ENCODE measurements around the gene NUDT3. TPM values are rescaled to one million over a fixed set of nuclear protein-coding genes. Genes with fewer than 3 reads are reported as not detected.
A peak's percentile ranks its signal among the peaks of the same experiment; 100 is the strongest.

NUDT3 gene
- total RNA-seq, 1 donor from 2014 or later, result 16.7 TPM

DNA sequence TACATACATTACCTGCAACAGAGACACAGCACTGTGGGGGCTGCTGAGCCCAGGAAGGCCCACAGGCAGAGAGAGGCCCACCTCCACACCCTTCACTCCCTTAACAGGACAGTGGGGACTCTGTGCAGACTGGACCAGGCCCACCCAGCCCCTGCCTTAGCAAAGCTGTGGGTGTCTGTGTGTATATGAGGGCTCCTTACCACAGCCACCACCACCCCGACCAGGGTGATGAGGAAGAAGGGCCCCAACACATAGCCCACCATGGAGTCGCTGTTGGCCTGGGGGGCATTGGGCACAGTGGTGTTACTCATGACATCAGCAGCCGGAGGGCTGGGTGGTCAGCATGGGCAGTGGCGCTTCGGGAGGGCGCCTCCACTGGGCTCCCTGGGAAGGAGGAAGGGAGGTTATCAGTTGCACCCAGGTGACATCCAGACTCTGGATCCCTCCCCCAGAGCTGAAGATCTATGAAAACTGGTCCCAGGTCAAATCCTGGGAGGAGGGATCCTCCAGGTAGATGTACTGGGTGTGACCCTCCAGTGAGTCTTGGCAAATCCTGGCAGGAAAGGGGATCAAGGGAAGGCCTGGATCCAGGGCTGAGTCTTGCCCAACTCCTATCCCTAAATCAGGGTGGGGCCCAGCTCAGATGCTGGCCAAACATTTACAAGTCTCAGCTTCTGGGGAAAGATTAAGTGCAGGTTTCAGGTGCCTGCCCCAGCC lies 144.8 kb downstream of the NUDT3 start:
- TF ChIP-seq, protein P1, sequence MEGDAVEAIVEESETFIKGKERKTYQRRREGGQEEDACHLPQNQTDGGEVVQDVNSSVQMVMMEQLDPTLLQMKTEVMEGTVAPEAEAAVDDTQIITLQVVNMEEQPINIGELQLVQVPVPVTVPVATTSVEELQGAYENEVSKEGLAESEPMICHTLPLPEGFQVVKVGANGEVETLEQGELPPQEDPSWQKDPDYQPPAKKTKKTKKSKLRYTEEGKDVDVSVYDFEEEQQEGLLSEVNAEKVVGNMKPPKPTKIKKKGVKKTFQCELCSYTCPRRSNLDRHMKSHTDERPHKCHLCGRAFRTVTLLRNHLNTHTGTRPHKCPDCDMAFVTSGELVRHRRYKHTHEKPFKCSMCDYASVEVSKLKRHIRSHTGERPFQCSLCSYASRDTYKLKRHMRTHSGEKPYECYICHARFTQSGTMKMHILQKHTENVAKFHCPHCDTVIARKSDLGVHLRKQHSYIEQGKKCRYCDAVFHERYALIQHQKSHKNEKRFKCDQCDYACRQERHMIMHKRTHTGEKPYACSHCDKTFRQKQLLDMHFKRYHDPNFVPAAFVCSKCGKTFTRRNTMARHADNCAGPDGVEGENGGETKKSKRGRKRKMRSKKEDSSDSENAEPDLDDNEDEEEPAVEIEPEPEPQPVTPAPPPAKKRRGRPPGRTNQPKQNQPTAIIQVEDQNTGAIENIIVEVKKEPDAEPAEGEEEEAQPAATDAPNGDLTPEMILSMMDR (IDR thresholded peaks at IDR 0.05; ENCODE audit: insufficient read depth, low read depth, low read length), result no peak
- FAIRE-seq (no peak), DNase-seq (ENCODE audit: low read depth) (no peak)
- Histone ChIP-seq H3K9ac (ENCODE audit: low read length) (peak overlapping the region; percentile 88), H3K36me3 (ENCODE audit: insufficient read depth, low read length) (peaks cover 4% of the 10 kb centered on the region), H3K27me3 (ENCODE audit: insufficient read depth, low read length) (no peaks in the 10 kb centered on the region), H3K4me2 (ENCODE audit: low read length) (peak overlapping the region; percentile 97), H3K9me3 (ENCODE audit: insufficient read depth, low read depth, low read length) (no peaks in the 10 kb centered on the region), H3K4me1 (ENCODE audit: insufficient read depth, low read length) (peaks cover 40% of the 10 kb centered on the region), H3K27ac (ENCODE audit: low read depth, low read length) (no peak overlapping the region), H4K20me1 (ENCODE audit: insufficient read depth, low read length) (peaks cover 2% of the 10 kb centered on the region), H3K4me3 (ENCODE audit: insufficient read depth, low read depth, low read length) (peak overlapping the region; percentile 83), H3K79me2 (ENCODE audit: insufficient read depth, low read length) (peaks cover 18% of the 10 kb centered on the region), H2AFZ (ENCODE audit: low read depth, low read length) (no peak overlapping the region)
- peaks cover 2% of the 10 kb centered on the region for H3K36me3 Mint-ChIP-seq (ENCODE audit: low read depth, unreplicated experiment)
- no peaks in the 10 kb centered on the region for H3K27me3 Mint-ChIP-seq (ENCODE audit: low read depth, unreplicated experiment)
- peaks cover 23% of the 10 kb centered on the region for H3K4me1 Mint-ChIP-seq (ENCODE audit: low read depth, unreplicated experiment)
- peak overlapping the region; percentile 66 for H3K27ac Mint-ChIP-seq (ENCODE audit: unreplicated experiment)
- peak overlapping the region; percentile 96 for H3K4me3 Mint-ChIP-seq (ENCODE audit: unreplicated experiment)
- H3K9me3 Mint-ChIP-seq (ENCODE audit: unreplicated experiment), result peaks cover 1% of the 10 kb centered on the region

DNA sequence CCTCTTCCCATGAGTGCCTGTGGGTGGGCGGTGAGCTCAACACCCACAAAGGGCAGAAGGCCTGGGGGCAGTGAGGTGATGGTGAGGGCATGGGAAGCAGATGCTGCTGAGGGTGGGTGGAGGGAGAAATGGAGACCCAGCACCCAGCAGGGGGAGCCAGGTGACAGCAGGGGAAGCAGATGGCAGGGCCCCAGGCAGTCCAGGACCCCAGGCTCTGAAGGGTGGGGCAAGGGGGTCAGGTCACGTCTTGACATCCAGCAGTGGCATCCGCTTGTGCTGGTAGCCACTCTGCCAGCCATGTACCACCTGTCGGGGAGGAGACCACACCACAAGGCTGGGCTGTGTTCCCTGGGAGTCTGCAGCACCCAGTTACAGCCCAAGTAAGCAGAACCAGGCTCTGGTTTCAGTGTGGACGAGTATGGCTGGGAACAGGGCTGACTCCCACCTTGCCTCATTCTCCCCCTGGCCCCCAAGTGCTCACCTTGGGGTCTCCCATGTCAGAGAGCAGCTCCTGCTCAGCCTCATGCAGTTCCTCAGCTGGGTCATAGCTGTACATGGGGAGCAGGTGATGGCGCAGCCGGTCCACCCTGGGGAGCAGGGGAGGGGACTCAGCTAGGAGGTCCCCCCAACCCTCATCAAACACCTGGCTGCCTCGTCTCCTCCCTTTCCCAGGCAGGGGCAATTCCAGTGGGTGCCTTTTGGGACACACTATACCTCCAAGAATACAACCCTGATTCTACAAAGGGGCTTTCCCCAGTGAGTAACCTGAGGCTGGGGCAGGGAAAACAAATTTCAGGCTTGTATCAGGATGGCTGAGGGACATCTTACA lies 145.7 kb downstream of the NUDT3 start:
- Histone ChIP-seq H4K20me1 (ENCODE audit: insufficient read depth, low read length) (peaks cover 7% of the 10 kb centered on the region), H3K4me3 (ENCODE audit: insufficient read depth, low read depth, low read length) (no peak overlapping the region), H3K9me3 (ENCODE audit: insufficient read depth, low read depth, low read length) (no peaks in the 10 kb centered on the region), H3K36me3 (ENCODE audit: insufficient read depth, low read length) (peaks cover 11% of the 10 kb centered on the region), H3K27ac (ENCODE audit: low read depth, low read length) (peak overlapping the region; percentile 48), H3K4me1 (ENCODE audit: insufficient read depth, low read length) (peaks cover 47% of the 10 kb centered on the region), H3K79me2 (ENCODE audit: insufficient read depth, low read length) (peaks cover 24% of the 10 kb centered on the region), H2AFZ (ENCODE audit: low read depth, low read length) (no peak overlapping the region), H3K27me3 (ENCODE audit: insufficient read depth, low read length) (no peaks in the 10 kb centered on the region), H3K4me2 (ENCODE audit: low read length) (peak overlapping the region; percentile 36), H3K9ac (ENCODE audit: low read length) (peak overlapping the region; percentile 24)
- TF ChIP-seq EZH2 (IDR thresholded peaks at IDR 0.05; ENCODE audit: insufficient read depth, low read length), result no peak
- TF ChIP-seq, protein P1 (IDR thresholded peaks at IDR 0.05; ENCODE audit: insufficient read depth, low read depth, low read length), result peak; percentile 39
- no peak for FAIRE-seq
- Mint-ChIP-seq H3K4me3 (ENCODE audit: unreplicated experiment) (peak overlapping the region; percentile 45), H3K27me3 (ENCODE audit: low read depth, unreplicated experiment) (no peaks in the 10 kb centered on the region), H3K27ac (ENCODE audit: unreplicated experiment) (peak overlapping the region; percentile 26), H3K9me3 (ENCODE audit: unreplicated experiment) (peaks cover 1% of the 10 kb centered on the region), H3K4me1 (ENCODE audit: low read depth, unreplicated experiment) (peaks cover 29% of the 10 kb centered on the region), H3K36me3 (ENCODE audit: low read depth, unreplicated experiment) (peaks cover 2% of the 10 kb centered on the region)
- DNase-seq (ENCODE audit: low read depth), result no peak

Measured in astrocyte (in vitro differentiated cells and primary cell).